KMS-11 (cell line): ENCODE measurements around the gene PKD1.

Experiments
- H2AFZ ChIP-seq: fragments of 200-600 bp; sonication (generic); 2 replicates; pipeline ENCODE4 v1.6.1; 2016; ENCODE audit warnings: antibody characterized with exemption, mixed run types, low read depth
- H3K27ac ChIP-seq: fragments of 200-600 bp; sonication (generic); 2 replicates; pipeline ENCODE4 v1.6.1; 2016; ENCODE audit warnings: mild to moderate bottlenecking, mixed run types
- H3K27me3 ChIP-seq: fragments of 200-600 bp; sonication (generic); 2 replicates; pipeline ENCODE4 v1.6.1; 2017; ENCODE audit warnings: mild to moderate bottlenecking, low read depth, mixed run types, moderate library complexity; ENCODE audit not compliant: insufficient read depth
- H3K36me3 ChIP-seq: fragments of 200-600 bp; sonication (generic); 2 replicates; pipeline ENCODE4 v1.6.1; 2017; ENCODE audit warnings: mild to moderate bottlenecking, mixed run types; ENCODE audit not compliant: insufficient read depth
- H3K4me1 ChIP-seq: fragments of 200-600 bp; sonication (generic); 2 replicates; pipeline ENCODE4 v1.6.1; 2016; ENCODE audit warnings: mild to moderate bottlenecking, low read depth, mixed run types; ENCODE audit not compliant: poor library complexity, severe bottlenecking
- H3K4me2 ChIP-seq: fragments of 200-600 bp; sonication (generic); 2 replicates; pipeline ENCODE4 v1.7.0; 2016; ENCODE audit warnings: mild to moderate bottlenecking, mixed run types
- H3K4me3 ChIP-seq: fragments of 200-600 bp; sonication (generic); IDR thresholded peaks from 2 replicates; pipeline ENCODE4 v1.6.1; 2017; ENCODE audit warnings: low read depth, low read length, mixed read lengths; ENCODE audit not compliant: insufficient read depth
- H3K79me2 ChIP-seq: fragments of 200-600 bp; sonication (generic); 2 replicates; pipeline ENCODE4 v1.6.1; 2016; ENCODE audit warnings: low read depth, mixed run types; ENCODE audit not compliant: insufficient read depth
- H3K9ac ChIP-seq: fragments of 200-600 bp; sonication (generic); 2 replicates; pipeline ENCODE4 v1.6.1; 2016; ENCODE audit warnings: mild to moderate bottlenecking, mixed run types
- H4K20me1 ChIP-seq: fragments of 200-600 bp; sonication (generic); 2 replicates; pipeline ENCODE4 v1.6.1; 2016; ENCODE audit warnings: mild to moderate bottlenecking, mixed run types; ENCODE audit not compliant: insufficient read depth
- CTCF ChIP-seq: fragments of 200-600 bp; sonication (generic); conservative IDR thresholded peaks from 2 replicates; pipeline ENCODE4 v1.6.1; 2017; ENCODE audit warnings: low read depth, mild to moderate bottlenecking, antibody characterized with exemption, low read length, moderate library complexity, mixed read lengths

Gene PKD1

GRCh38 chr16:2180962-2181923, 45.5 kb upstream of the PKD1 start:
- H3K4me3 ChIP-seq: no peak overlapping the region
- no peak overlapping the region for H3K27ac ChIP-seq
- no peak overlapping the region for H3K4me2 ChIP-seq
- no peaks in the 10 kb centered on the region for H4K20me1 ChIP-seq
- no peak overlapping the region for H3K9ac ChIP-seq
- peaks cover 14% of the 10 kb centered on the region for H3K27me3 ChIP-seq
- no peaks in the 10 kb centered on the region for H3K4me1 ChIP-seq
- TF ChIP-seq CTCF: no peak
- H2AFZ ChIP-seq: no peak overlapping the region
- no peaks in the 10 kb centered on the region for H3K79me2 ChIP-seq
- H3K36me3 ChIP-seq: no peaks in the 10 kb centered on the region; the same call in 1 of the 2 replicates

GRCh38 chr16:2180461-2180860, 44.8 kb upstream of the PKD1 start:
- Histone ChIP-seq H3K79me2 (no peaks in the 10 kb centered on the region), H3K36me3 (peaks cover 6% of the 10 kb centered on the region; the same call in 1 of the 2 replicates)

GRCh38 chr16:2179576-2179975, 43.9 kb upstream of the PKD1 start:
- Histone ChIP-seq H3K27ac (no peak overlapping the region), H3K79me2 (no peaks in the 10 kb centered on the region), H3K36me3 (peaks cover 6% of the 10 kb centered on the region; the same call in 1 of the 2 replicates), H3K4me1 (no peaks in the 10 kb centered on the region), H3K4me3 (no peak overlapping the region), H3K4me2 (no peak overlapping the region), H3K27me3 (no peaks in the 10 kb centered on the region; the same call in 1 of the 2 replicates), H2AFZ (no peak overlapping the region), H4K20me1 (no peaks in the 10 kb centered on the region), H3K9ac (no peak overlapping the region)
- TF ChIP-seq CTCF: no peak

More at GRCh38 chr16:2180461-2180860, 44.8 kb upstream of the PKD1 start:
- Histone ChIP-seq H3K4me1 (no peaks in the 10 kb centered on the region), H4K20me1 (no peaks in the 10 kb centered on the region), H3K27me3 (peaks cover 8% of the 10 kb centered on the region), H2AFZ (no peak overlapping the region), H3K4me3 (no peak overlapping the region), H3K9ac (no peak overlapping the region), H3K27ac (no peak overlapping the region), H3K4me2 (no peak overlapping the region)
- no peak for TF ChIP-seq CTCF

- no peak for TF ChIP-seq CTCF
- no peak overlapping the region for H3K9ac ChIP-seq
- H3K4me1 ChIP-seq: no peaks in the 10 kb centered on the region
- no peak overlapping the region for H3K27ac ChIP-seq
- H4K20me1 ChIP-seq: no peaks in the 10 kb centered on the region
- no peak overlapping the region for H2AFZ ChIP-seq
- H3K36me3 ChIP-seq: peaks cover 6% of the 10 kb centered on the region; the same call in 1 of the 2 replicates
- no peak overlapping the region for H3K4me3 ChIP-seq
- H3K27me3 ChIP-seq: no peaks in the 10 kb centered on the region
- no peak overlapping the region for H3K4me2 ChIP-seq
- H3K79me2 ChIP-seq: no peaks in the 10 kb centered on the region
These were observed 43.4 kb upstream of the PKD1 start for GRCh38 chr16:2179107-2179501.
